Smooth muscle cell (in vitro differentiated cells): ENCODE measurements around the gene CRKL. TPM values are rescaled to one million over a fixed set of nuclear protein-coding genes. Genes with fewer than 3 reads are reported as not detected.

Experiments used
- DNase-seq: peaks from one replicate; lab custom pipeline; 2025; ENCODE audit not compliant: unreplicated experiment; lab: John Stamatoyannopoulos, UW
- H2AFZ ChIP-seq: fragments of 200-600 bp; sonication (generic); 2 replicates; pipeline ENCODE4 v1.6.0; 2016; ENCODE audit warnings: antibody characterized with exemption, low read depth, mild to moderate bottlenecking
- H3F3A ChIP-seq: fragments of 200-600 bp; sonication (generic); 2 replicates; pipeline ENCODE4 v1.6.0; 2017; ENCODE audit warnings: antibody characterized with exemption, low read depth
- H3K27ac ChIP-seq: fragments of 200-600 bp; sonication (generic); 2 replicates; pipeline ENCODE4 v1.5.1; 2016; ENCODE audit warnings: low read depth, mild to moderate bottlenecking
- H3K27me3 ChIP-seq: fragments of 200-600 bp; sonication (generic); 2 replicates; pipeline ENCODE4 v1.6.1; 2016; ENCODE audit warnings: low read depth, mild to moderate bottlenecking
- H3K36me3 ChIP-seq: fragments of 200-600 bp; sonication (generic); 2 replicates; pipeline ENCODE4 v1.5.1; 2016; ENCODE audit warnings: low read depth
- H3K4me1 ChIP-seq: fragments of 200-600 bp; sonication (generic); 2 replicates; pipeline ENCODE4 v1.5.1; 2016; ENCODE audit warnings: low read depth
- H3K4me2 ChIP-seq: fragments of 200-600 bp; sonication (generic); 2 replicates; pipeline ENCODE4 v1.6.0; 2016; ENCODE audit warnings: mild to moderate bottlenecking
- H3K4me3 ChIP-seq: fragments of 200-600 bp; sonication (generic); 2 replicates; pipeline ENCODE4 v1.5.1; 2016; ENCODE audit warnings: mild to moderate bottlenecking
- H3K79me2 ChIP-seq: fragments of 200-600 bp; sonication (generic); 2 replicates; pipeline ENCODE4 v1.6.0; 2016; ENCODE audit warnings: low read depth, mild to moderate bottlenecking
- H3K9ac ChIP-seq: fragments of 200-600 bp; sonication (generic); 2 replicates; pipeline ENCODE4 v1.6.0; 2016; ENCODE audit warnings: low read depth
- H3K9me3 ChIP-seq: fragments of 200-600 bp; sonication (generic); replicated peaks from 2 replicates; pipeline ENCODE4 v1.5.1; 2016; ENCODE audit warnings: low read depth
- H4K20me1 ChIP-seq: fragments of 200-600 bp; sonication (generic); 2 replicates; pipeline ENCODE4 v1.6.0; 2016; ENCODE audit warnings: low read depth
- WGBS: methylation state at CpG from one replicate; pipeline ENCODE4 v1.1.7; 2016; ENCODE audit warnings: low lambda C conversion rate; 5-methylcytosine and 5-hydroxymethylcytosine counted together
- polyA plus RNA-seq: library from polyadenylated mRNA; unstranded; fragments of >200 nt; fragmentation: Nextera tagmentation; extraction: Ambion mirVana; gene quantifications from 2 replicates; pipeline ENCODE4 v1.2.1, GENCODE V29; 2016
- total RNA-seq: library from RNA; depleted of rRNA; stranded (reverse); fragments of >200 nt; gene quantifications from 2 replicates; pipeline ENCODE4 v1.2.3, GENCODE V29; 2014
- TF ChIP-seq, protein P1 (sequence below): fragments of 200-600 bp; sonication (generic); IDR thresholded peaks from 2 replicates; pipeline ENCODE4 v1.5.1; 2017; ENCODE audit warnings: borderline replicate concordance, mild to moderate bottlenecking, antibody characterized with exemption; ENCODE audit not compliant: insufficient read depth, poor library complexity, severe bottlenecking

Gene CRKL
- total and polyA plus RNA-seq, 2 experiments from 2014 or later = 26.6 to 40.9 TPM

DNA sequence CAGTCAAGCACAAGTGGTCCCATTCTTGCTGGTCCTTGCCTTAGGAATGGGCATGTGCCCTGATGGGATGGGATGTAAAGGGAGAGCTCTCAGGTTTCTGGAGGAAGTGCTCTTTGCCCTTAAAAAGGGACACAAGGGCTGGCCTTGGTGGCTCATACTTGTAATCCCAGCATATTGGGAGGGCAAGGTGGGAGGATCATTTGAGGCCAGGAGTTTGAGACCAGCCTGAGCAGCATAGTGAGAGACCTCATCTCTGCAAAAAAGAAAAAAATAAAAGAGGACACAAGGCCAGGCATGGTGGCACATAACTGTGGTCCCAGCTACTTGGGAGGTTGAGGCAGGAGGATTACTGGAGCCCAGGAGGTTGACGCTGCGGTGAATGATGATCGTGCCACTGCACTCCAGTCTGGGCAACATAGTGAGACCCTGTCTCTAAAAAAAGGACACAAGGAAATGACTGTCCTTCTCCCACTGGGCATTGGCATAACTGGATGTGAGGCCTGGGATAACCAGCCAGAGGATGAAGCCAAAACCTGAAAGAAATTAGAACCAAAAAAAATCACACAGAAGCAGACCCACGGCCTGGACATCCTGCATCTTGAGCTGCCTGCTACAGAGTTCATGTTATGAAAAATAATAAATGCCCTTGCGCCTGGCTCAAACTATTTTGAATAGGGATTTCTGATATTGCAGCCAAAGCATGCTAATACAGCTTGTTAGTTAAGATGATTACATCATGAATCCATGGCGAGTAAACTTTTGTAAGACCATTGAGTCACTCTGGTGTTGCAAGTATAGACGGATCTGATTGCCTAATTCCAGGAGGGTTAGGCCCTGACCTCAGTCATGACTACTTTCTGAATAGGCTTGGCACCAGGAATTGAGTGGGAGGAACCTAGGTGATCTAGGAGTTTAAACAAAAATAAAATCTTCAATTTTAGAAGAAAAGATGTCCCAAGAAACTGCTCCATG is 12.9 kb upstream of the CRKL start:
- TF ChIP-seq, protein P1, sequence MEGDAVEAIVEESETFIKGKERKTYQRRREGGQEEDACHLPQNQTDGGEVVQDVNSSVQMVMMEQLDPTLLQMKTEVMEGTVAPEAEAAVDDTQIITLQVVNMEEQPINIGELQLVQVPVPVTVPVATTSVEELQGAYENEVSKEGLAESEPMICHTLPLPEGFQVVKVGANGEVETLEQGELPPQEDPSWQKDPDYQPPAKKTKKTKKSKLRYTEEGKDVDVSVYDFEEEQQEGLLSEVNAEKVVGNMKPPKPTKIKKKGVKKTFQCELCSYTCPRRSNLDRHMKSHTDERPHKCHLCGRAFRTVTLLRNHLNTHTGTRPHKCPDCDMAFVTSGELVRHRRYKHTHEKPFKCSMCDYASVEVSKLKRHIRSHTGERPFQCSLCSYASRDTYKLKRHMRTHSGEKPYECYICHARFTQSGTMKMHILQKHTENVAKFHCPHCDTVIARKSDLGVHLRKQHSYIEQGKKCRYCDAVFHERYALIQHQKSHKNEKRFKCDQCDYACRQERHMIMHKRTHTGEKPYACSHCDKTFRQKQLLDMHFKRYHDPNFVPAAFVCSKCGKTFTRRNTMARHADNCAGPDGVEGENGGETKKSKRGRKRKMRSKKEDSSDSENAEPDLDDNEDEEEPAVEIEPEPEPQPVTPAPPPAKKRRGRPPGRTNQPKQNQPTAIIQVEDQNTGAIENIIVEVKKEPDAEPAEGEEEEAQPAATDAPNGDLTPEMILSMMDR = no peak
- DNase-seq = no peak
- no peaks in the 10 kb centered on the region for H3K36me3 ChIP-seq
- H3F3A ChIP-seq = no peaks in the 10 kb centered on the region
- no peaks in the 10 kb centered on the region for H3K9me3 ChIP-seq
- no peak overlapping the region for H3K4me2 ChIP-seq
- WGBS = 70% methylated on average over 7 of the region's 7 CpGs
- H3K4me1 ChIP-seq = no peaks in the 10 kb centered on the region
- no peak overlapping the region for H2AFZ ChIP-seq
- no peak overlapping the region for H3K4me3 ChIP-seq
- H3K79me2 ChIP-seq = no peaks in the 10 kb centered on the region
- no peaks in the 10 kb centered on the region for H3K27me3 ChIP-seq
- no peaks in the 10 kb centered on the region for H4K20me1 ChIP-seq
- no peak overlapping the region for H3K9ac ChIP-seq
- H3K27ac ChIP-seq = peak overlapping the region; percentile 60

DNA sequence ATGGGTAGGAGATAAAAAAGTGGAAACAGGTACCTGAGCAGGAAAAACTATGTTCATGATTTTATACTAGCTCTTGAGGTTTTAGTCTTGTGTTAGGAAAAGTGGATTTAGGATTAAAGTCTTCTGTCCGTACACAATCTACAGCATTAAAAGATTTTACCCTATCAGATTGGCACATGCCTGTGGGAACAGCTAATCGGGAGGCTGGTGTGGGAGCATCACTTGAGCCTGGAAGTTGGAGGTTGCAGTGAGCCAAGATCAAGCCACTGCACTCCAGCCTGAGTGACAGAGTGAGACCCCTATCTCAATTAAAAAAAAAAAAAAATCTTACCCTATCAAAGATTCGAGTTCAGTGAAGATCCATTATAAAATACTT is 12.2 kb upstream of the CRKL start:
- Histone ChIP-seq H3K27me3 (no peaks in the 10 kb centered on the region), H3K9ac (no peak overlapping the region), H3K9me3 (no peaks in the 10 kb centered on the region), H3K36me3 (no peaks in the 10 kb centered on the region), H3K4me3 (no peak overlapping the region), H4K20me1 (no peaks in the 10 kb centered on the region), H3K27ac (peak overlapping the region; percentile 60), H3K4me1 (no peaks in the 10 kb centered on the region), H3K4me2 (no peak overlapping the region), H3F3A (no peaks in the 10 kb centered on the region), H2AFZ (no peak overlapping the region), H3K79me2 (no peaks in the 10 kb centered on the region)
- TF ChIP-seq, protein P1 = no peak
- WGBS = 52% methylated on average over 3 of the region's 3 CpGs
- DNase-seq = no peak

DNA sequence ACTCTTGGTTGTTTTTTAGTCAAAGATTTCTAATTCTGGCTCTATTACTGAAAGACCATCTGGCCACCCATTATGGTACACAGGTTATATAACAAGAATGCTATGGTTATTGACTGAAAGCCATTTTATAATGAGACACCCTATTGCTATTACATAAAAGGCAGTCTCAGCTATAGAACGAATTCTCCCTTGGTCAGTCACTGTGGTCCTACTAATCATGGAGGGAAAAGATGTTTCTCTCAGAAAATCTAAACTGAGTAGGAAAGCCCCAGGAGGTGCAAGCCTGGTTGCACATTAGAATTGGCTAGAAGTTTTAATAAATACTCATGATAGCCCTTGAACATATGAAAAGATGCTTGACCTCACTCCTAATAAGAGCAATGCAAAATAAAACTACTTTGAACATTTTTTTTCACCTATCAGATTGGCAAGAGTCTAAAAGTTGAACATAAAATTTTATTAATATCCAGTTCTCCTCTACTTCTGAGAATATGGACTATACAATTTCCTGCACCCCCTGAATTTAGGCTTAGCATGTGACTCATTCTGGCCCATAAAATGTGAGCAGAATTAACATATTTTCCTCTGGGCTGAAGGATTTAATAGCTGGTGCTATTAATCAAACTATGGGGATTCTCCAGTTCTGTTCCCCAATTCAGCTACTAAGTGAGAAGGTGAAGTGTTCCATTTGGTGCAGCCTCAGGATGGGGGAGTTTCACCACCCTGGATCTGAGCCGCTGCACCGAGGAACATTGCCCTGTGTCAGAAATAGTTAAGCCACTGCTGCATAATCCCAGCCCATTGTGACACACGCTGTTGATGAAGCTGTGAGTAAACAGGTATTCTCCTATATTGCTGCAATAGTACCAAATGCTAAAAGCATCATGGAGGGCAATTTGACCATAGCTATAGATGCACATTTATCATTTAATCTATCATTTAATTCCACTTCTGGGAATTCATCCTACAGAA is 11.5 kb upstream of the CRKL start:
- no peaks in the 10 kb centered on the region for H3F3A ChIP-seq
- H3K4me3 ChIP-seq = no peak overlapping the region
- TF ChIP-seq, protein P1 = no peak
- DNase-seq = no peak
- no peaks in the 10 kb centered on the region for H3K9me3 ChIP-seq
- no peaks in the 10 kb centered on the region for H3K4me1 ChIP-seq
- H3K4me2 ChIP-seq = no peak overlapping the region
- H4K20me1 ChIP-seq = no peaks in the 10 kb centered on the region
- 77% methylated on average over 4 of the region's 4 CpGs for WGBS
- no peak overlapping the region for H2AFZ ChIP-seq
- H3K79me2 ChIP-seq = no peaks in the 10 kb centered on the region
- H3K27me3 ChIP-seq = no peaks in the 10 kb centered on the region
- no peaks in the 10 kb centered on the region for H3K36me3 ChIP-seq
- H3K9ac ChIP-seq = no peak overlapping the region
- H3K27ac ChIP-seq = peak overlapping the region; percentile 60
